OCI-M1 (cell line): ENCODE measurements around the gene ROPN1B.

Experiments used
- DNase-seq: peaks from one replicate; lab custom pipeline; 2025; lab: John Stamatoyannopoulos, UW

The ROPN1B gene

GRCh38 chr3:126005951-126006350 lies 37.0 kb downstream of the ROPN1B start:
- no peak for DNase-seq

- DNase-seq, result no peak
Observed at GRCh38 chr3:126008219-126008618, 39.2 kb downstream of the ROPN1B start.

- no peak for DNase-seq
Observed at GRCh38 chr3:126009181-126009580, 40.2 kb downstream of the ROPN1B start.

GRCh38 chr3:126013751-126014156 lies 44.8 kb downstream of the ROPN1B start:
- no peak for DNase-seq

GRCh38 chr3:126014252-126014651 lies 45.3 kb downstream of the ROPN1B start:
- no peak for DNase-seq

- no peak for DNase-seq
Observed at GRCh38 chr3:126015075-126015474, 46.1 kb downstream of the ROPN1B start.

- DNase-seq, result no peak
Observed at GRCh38 chr3:126016616-126017015, 47.6 kb downstream of the ROPN1B start.

- DNase-seq, result no peak
Observed at GRCh38 chr3:126017362-126017761, 48.4 kb downstream of the ROPN1B start.

GRCh38 chr3:126018545-126018944 lies 49.6 kb downstream of the ROPN1B start:
- no peak for DNase-seq

- DNase-seq, result no peak
Observed at GRCh38 chr3:126018995-126019394, 50.0 kb downstream of the ROPN1B start.

GRCh38 chr3:126019683-126020082 lies 50.7 kb downstream of the ROPN1B start:
- no peak for DNase-seq

GRCh38 chr3:126021224-126021623 lies 52.2 kb downstream of the ROPN1B start:
- DNase-seq, result no peak

- no peak for DNase-seq
Observed at GRCh38 chr3:126021702-126022101, 52.7 kb downstream of the ROPN1B start.

- no peak for DNase-seq
Observed at GRCh38 chr3:126022741-126023359, 53.9 kb downstream of the ROPN1B start.

GRCh38 chr3:126023390-126023789 lies 54.4 kb downstream of the ROPN1B start:
- DNase-seq, result no peak

- no peak for DNase-seq
Observed at GRCh38 chr3:126024049-126024854, 55.3 kb downstream of the ROPN1B start.

- no peak for DNase-seq
Observed at GRCh38 chr3:126025116-126025729, 56.2 kb downstream of the ROPN1B start.

- DNase-seq, result no peak
Observed at GRCh38 chr3:126025862-126026261, 56.9 kb downstream of the ROPN1B start.

GRCh38 chr3:126026277-126026751 lies 57.3 kb downstream of the ROPN1B start:
- DNase-seq, result no peak

- no peak for DNase-seq
Observed at GRCh38 chr3:126026761-126027160, 57.8 kb downstream of the ROPN1B start.

- DNase-seq, result no peak
Observed at GRCh38 chr3:126028096-126028495, 59.1 kb downstream of the ROPN1B start.

GRCh38 chr3:126029241-126029640 lies 60.3 kb downstream of the ROPN1B start:
- DNase-seq, result no peak

- DNase-seq, result no peak
Observed at GRCh38 chr3:126030455-126030854, 61.5 kb downstream of the ROPN1B start.
